Activated CD8-positive, alpha-beta T cell treated with anti-CD3 and anti-CD28 coated beads, Interleukin-2, amount 10 ng/mL, durations not matched to agents 7 days and 5 days (primary cell): Measurements from ENCODE around the gene PAPPA. TPM values are rescaled to one million over a fixed set of nuclear protein-coding genes. Genes with fewer than 3 reads are reported as not detected.

Experiments used
- ATAC-seq: fragments of 150-1000 bp; cut with Tn5 transposase; one replicate; pipeline ENCODE4 v1.10.0; 2021; ENCODE audit warnings: moderate library complexity
- CTCF ChIA-PET: fragments of 350-600 bp; sonication (Branson Sonifier 250); formaldehyde crosslinking; loops from one replicate; lab custom pipeline; 2021; ENCODE audit warnings: antibody characterized with exemption; lab: Charles Lee
- POLR2A ChIA-PET: fragments of 350-600 bp; sonication (Branson Sonifier 250); formaldehyde crosslinking; loops from one replicate; lab custom pipeline; 2021; ENCODE audit warnings: antibody characterized with exemption; lab: Charles Lee
- DNase-seq: peaks from one replicate; pipeline ENCODE4 v3.0.0-alpha.2; 2020
- H3K27ac Mint-ChIP-seq: one replicate; pipeline ENCODE4 v1.8.0; 2021; ENCODE audit warnings: mild to moderate bottlenecking, mixed read lengths
- H3K27me3 Mint-ChIP-seq: one replicate; pipeline ENCODE4 v1.8.0; 2021; ENCODE audit warnings: low read depth, mixed read lengths
- H3K36me3 Mint-ChIP-seq: one replicate; pipeline ENCODE4 v1.8.0; 2021; ENCODE audit warnings: low read depth, mixed read lengths
- H3K4me1 Mint-ChIP-seq: one replicate; pipeline ENCODE4 v1.8.0; 2021; ENCODE audit warnings: low read depth, mixed read lengths
- H3K4me3 Mint-ChIP-seq: one replicate; pipeline ENCODE4 v1.8.0; 2021; ENCODE audit warnings: mild to moderate bottlenecking, mixed read lengths
- H3K9me3 Mint-ChIP-seq: one replicate; pipeline ENCODE4 v1.8.0; 2022; ENCODE audit warnings: mixed read lengths; ENCODE audit not compliant: insufficient read depth
- total RNA-seq, 2 experiments: library from RNA; stranded (reverse); gene quantifications; one replicate each; pipeline ENCODE4 v1.2.3, GENCODE V29; 2021

PAPPA gene
- total RNA-seq, 2 experiments from 2014 or later, result not detected

GRCh38 chr9:116154334-116154975 is 864 bp downstream of the PAPPA start:
- H3K27ac Mint-ChIP-seq, result no peak overlapping the region
- no peaks in the 10 kb centered on the region for H3K36me3 Mint-ChIP-seq
- H3K9me3 Mint-ChIP-seq, result no peaks in the 10 kb centered on the region
- ChIA-PET POLR2A (no interaction called here), CTCF (no interaction called here)
- H3K27me3 Mint-ChIP-seq, result peaks cover 68% of the 10 kb centered on the region
- H3K4me1 Mint-ChIP-seq, result peaks cover 3% of the 10 kb centered on the region
- no peak for ATAC-seq
- DNase-seq, result no peak
- H3K4me3 Mint-ChIP-seq, result no peak overlapping the region

GRCh38 chr9:116154976-116155697 is 1.5 kb downstream of the PAPPA start:
- no peak for DNase-seq
- Mint-ChIP-seq H3K27ac (no peak overlapping the region), H3K36me3 (no peaks in the 10 kb centered on the region)

GRCh38 chr9:116155698-116156039 is 2.1 kb downstream of the PAPPA start:
- POLR2A ChIA-PET, result no interaction called here
- Mint-ChIP-seq H3K36me3 (no peaks in the 10 kb centered on the region), H3K4me1 (peaks cover 3% of the 10 kb centered on the region), H3K4me3 (no peak overlapping the region), H3K27me3 (peaks cover 60% of the 10 kb centered on the region), H3K27ac (no peak overlapping the region), H3K9me3 (no peaks in the 10 kb centered on the region)
- CTCF ChIA-PET, result no interaction called here
- no peak for ATAC-seq
- DNase-seq, result no peak

More at GRCh38 chr9:116154976-116155697, 1.5 kb downstream of the PAPPA start:
- no peak for ATAC-seq
- ChIA-PET POLR2A (no interaction called here), CTCF (no interaction called here)
- Mint-ChIP-seq H3K9me3 (no peaks in the 10 kb centered on the region), H3K4me1 (peaks cover 3% of the 10 kb centered on the region), H3K4me3 (no peak overlapping the region), H3K27me3 (peaks cover 65% of the 10 kb centered on the region)

GRCh38 chr9:116156621-116157314 is 3.2 kb downstream of the PAPPA start:
- ChIA-PET POLR2A (no interaction called here), CTCF (no interaction called here)
- Mint-ChIP-seq H3K4me1 (peaks cover 3% of the 10 kb centered on the region), H3K27ac (no peak overlapping the region), H3K9me3 (no peaks in the 10 kb centered on the region), H3K36me3 (no peaks in the 10 kb centered on the region), H3K4me3 (no peak overlapping the region), H3K27me3 (peaks cover 57% of the 10 kb centered on the region)
- ATAC-seq, result no peak
- DNase-seq, result no peak

GRCh38 chr9:116157436-116158138 is 4.0 kb downstream of the PAPPA start:
- no peaks in the 10 kb centered on the region for H3K9me3 Mint-ChIP-seq

GRCh38 chr9:116160676-116161571 is 7.3 kb downstream of the PAPPA start:
- no peaks in the 10 kb centered on the region for H3K36me3 Mint-ChIP-seq
- peaks cover 24% of the 10 kb centered on the region for H3K27me3 Mint-ChIP-seq
- H3K9me3 Mint-ChIP-seq, result no peaks in the 10 kb centered on the region
- DNase-seq (no peak), ATAC-seq (no peak)
- H3K27ac Mint-ChIP-seq, result no peak overlapping the region
- H3K4me3 Mint-ChIP-seq, result no peak overlapping the region
- ChIA-PET POLR2A (no interaction called here), CTCF (no interaction called here)
- no peaks in the 10 kb centered on the region for H3K4me1 Mint-ChIP-seq

More at GRCh38 chr9:116157436-116158138, 4.0 kb downstream of the PAPPA start:
- no peak for ATAC-seq
- Mint-ChIP-seq H3K27ac (no peak overlapping the region), H3K36me3 (no peaks in the 10 kb centered on the region), H3K27me3 (peaks cover 52% of the 10 kb centered on the region), H3K4me3 (no peak overlapping the region), H3K4me1 (peaks cover 3% of the 10 kb centered on the region)
- CTCF ChIA-PET, result no interaction called here
- no peak for DNase-seq
- POLR2A ChIA-PET, result no interaction called here

GRCh38 chr9:116162241-116162781 is 8.7 kb downstream of the PAPPA start:
- ChIA-PET CTCF (no interaction called here), POLR2A (no interaction called here)
- Mint-ChIP-seq H3K9me3 (no peaks in the 10 kb centered on the region), H3K4me1 (no peaks in the 10 kb centered on the region), H3K27me3 (peaks cover 13% of the 10 kb centered on the region), H3K4me3 (no peak overlapping the region), H3K27ac (no peak overlapping the region), H3K36me3 (no peaks in the 10 kb centered on the region)
- no peak for ATAC-seq
- DNase-seq, result no peak

- CTCF ChIA-PET, result no interaction called here
- Mint-ChIP-seq H3K4me3 (no peak overlapping the region), H3K9me3 (no peaks in the 10 kb centered on the region), H3K36me3 (no peaks in the 10 kb centered on the region), H3K27me3 (peaks cover 6% of the 10 kb centered on the region), H3K27ac (no peak overlapping the region), H3K4me1 (no peaks in the 10 kb centered on the region)
- ATAC-seq (no peak), DNase-seq (no peak)
- POLR2A ChIA-PET, result no interaction called here
Observed at GRCh38 chr9:116163293-116164055, 9.9 kb downstream of the PAPPA start.

- ATAC-seq (no peak), DNase-seq (no peak)
- ChIA-PET CTCF (no interaction called here), POLR2A (no interaction called here)
- H3K4me3 Mint-ChIP-seq, result no peak overlapping the region
- no peaks in the 10 kb centered on the region for H3K27me3 Mint-ChIP-seq
- no peaks in the 10 kb centered on the region for H3K9me3 Mint-ChIP-seq
- no peaks in the 10 kb centered on the region for H3K4me1 Mint-ChIP-seq
- H3K36me3 Mint-ChIP-seq, result no peaks in the 10 kb centered on the region
- H3K27ac Mint-ChIP-seq, result no peak overlapping the region
Observed at GRCh38 chr9:116165912-116166311, 12.3 kb downstream of the PAPPA start.

GRCh38 chr9:116166713-116167112 is 13.1 kb downstream of the PAPPA start:
- Mint-ChIP-seq H3K4me3 (no peak overlapping the region), H3K27me3 (no peaks in the 10 kb centered on the region), H3K27ac (no peak overlapping the region), H3K9me3 (no peaks in the 10 kb centered on the region), H3K4me1 (no peaks in the 10 kb centered on the region), H3K36me3 (no peaks in the 10 kb centered on the region)
- POLR2A ChIA-PET, result no interaction called here
- ATAC-seq, result no peak
- no peak for DNase-seq
- CTCF ChIA-PET, result no interaction called here
